ENCODE data around the gene ACAN. TPM values are rescaled to one million over a fixed set of nuclear protein-coding genes. Genes with fewer than 3 reads are reported as not detected.

ACAN gene
- total and polyA plus RNA-seq, 10 of the 15 experiments (the other 5 are each of a cell fraction or from before 2014, with no cell fraction given) = not detected

DNA sequence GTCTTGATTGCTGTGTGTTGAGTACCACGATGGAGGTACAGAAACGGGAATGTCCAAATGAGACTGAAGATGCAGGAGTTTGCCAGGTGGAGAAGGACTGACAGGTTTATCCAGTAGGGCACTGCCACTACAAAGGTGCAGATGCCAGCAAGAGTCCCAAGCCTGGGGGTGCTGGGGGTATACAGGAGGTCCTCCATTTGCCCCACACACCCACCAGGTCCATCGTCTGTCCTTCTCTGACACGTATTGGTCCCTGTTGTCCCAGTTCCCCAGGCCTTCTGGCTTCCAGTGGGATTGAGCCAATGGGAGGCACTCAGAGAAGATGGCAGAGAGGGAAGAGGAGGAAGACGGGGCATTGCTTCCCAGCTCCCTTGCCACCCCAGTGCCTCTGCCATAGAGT lies 85.5 kb downstream of the ACAN start:
- ChIA-PET RAD21 (ENCODE audit: unreplicated experiment) (no interaction called here), SMC1A (ENCODE audit: uncharacterized antibody, unreplicated experiment) (interaction anchor here (2.3 kb wide), 1 partner anchor 15 kb away, joined by 6 read pairs; no protein-coding TSS in a partner anchor), CTCF (no interaction called here), POLR2A (no interaction called here)
- Histone ChIP-seq H3K4me3 (no peak overlapping the region), H2AFZ (ENCODE audit: control insufficient read depth, low read depth, low read length) (no peak overlapping the region), H3K9ac (ENCODE audit: control insufficient read depth, insufficient read depth, low read length) (no peak overlapping the region), H4K20me1 (ENCODE audit: control insufficient read depth, insufficient read depth) (no peaks in the 10 kb centered on the region), H3K9me3 (replicated peaks; ENCODE audit: control insufficient read depth, insufficient read depth, low read length) (no peaks in the 10 kb centered on the region), H3K4me2 (ENCODE audit: control insufficient read depth, insufficient read depth) (no peak overlapping the region), H3K27me3 (replicated peaks in 1 of 2; ENCODE audit: control insufficient read depth in 2 of 2, insufficient read depth in 2 of 2, low read length in 1 of 2) (no peaks in the 10 kb centered on the region), H3K79me2 (ENCODE audit: control insufficient read depth, insufficient read depth, low read length) (no peaks in the 10 kb centered on the region), H3K27ac (ENCODE audit: control insufficient read depth, insufficient read depth) (no peak overlapping the region), H3K36me3 (ENCODE audit: control insufficient read depth in 2 of 2, insufficient read depth in 2 of 2, low read length in 1 of 2) (no peaks in the 10 kb centered on the region), H3K4me1 (ENCODE audit: control insufficient read depth, insufficient read depth, low read length) (no peaks in the 10 kb centered on the region)
- intact Hi-C loops (cut with micrococcal nuclease; ENCODE audit: unreplicated experiment) (no loop called here), in situ Hi-C loops (cut with MboI) (no loop called here)
- FAIRE-seq (no peak), DNase-seq (ENCODE audit: low read depth, low spot score) (no peak), ATAC-seq (no peak)
- BruUV-seq (replicated peaks) = no TSS peak
- TF ChIP-seq SMARCA5 (IDR thresholded peaks at IDR 0.05) (no peak), SMC3 (IDR thresholded peaks at IDR 0.05; ENCODE audit: borderline replicate concordance, low read length) (no peak), TCF7 (IDR thresholded peaks at IDR 0.05; ENCODE audit: borderline replicate concordance) (no peak), RFX5 (IDR thresholded peaks at IDR 0.05; ENCODE audit: low read depth, low read length) (no peak), HCFC1 (IDR thresholded peaks at IDR 0.05; ENCODE audit: low read length) (no peak), EED (IDR thresholded peaks at IDR 0.05; ENCODE audit: low read depth) (no peak), ZNF384 (IDR thresholded peaks at IDR 0.05; ENCODE audit: borderline replicate concordance, low read depth, low read length) (no peak), EP300 (IDR thresholded peaks at IDR 0.05; ENCODE audit: borderline replicate concordance in 1 of 2, control insufficient read depth in 1 of 2, low read depth in 2 of 2, low read length in 2 of 2) (no peak), KLF5 (IDR thresholded peaks at IDR 0.05; ENCODE audit: partially characterized antibody) (no peak), RAD51 (IDR thresholded peaks at IDR 0.05) (no peak), NFYA (IDR thresholded peaks at IDR 0.05; ENCODE audit: borderline replicate concordance, low read depth, low read length) (no peak)
- TF ChIP-seq, protein P1, sequence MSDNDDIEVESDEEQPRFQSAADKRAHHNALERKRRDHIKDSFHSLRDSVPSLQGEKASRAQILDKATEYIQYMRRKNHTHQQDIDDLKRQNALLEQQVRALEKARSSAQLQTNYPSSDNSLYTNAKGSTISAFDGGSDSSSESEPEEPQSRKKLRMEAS (IDR thresholded peaks at IDR 0.05; ENCODE audit: low read depth, low read length) = no peak
- TF ChIP-seq, protein P2, sequence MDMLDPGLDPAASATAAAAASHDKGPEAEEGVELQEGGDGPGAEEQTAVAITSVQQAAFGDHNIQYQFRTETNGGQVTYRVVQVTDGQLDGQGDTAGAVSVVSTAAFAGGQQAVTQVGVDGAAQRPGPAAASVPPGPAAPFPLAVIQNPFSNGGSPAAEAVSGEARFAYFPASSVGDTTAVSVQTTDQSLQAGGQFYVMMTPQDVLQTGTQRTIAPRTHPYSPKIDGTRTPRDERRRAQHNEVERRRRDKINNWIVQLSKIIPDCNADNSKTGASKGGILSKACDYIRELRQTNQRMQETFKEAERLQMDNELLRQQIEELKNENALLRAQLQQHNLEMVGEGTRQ (IDR thresholded peaks at IDR 0.05; ENCODE audit: borderline replicate concordance, low read depth, low read length) = no peak
- TF ChIP-seq, protein P3, sequence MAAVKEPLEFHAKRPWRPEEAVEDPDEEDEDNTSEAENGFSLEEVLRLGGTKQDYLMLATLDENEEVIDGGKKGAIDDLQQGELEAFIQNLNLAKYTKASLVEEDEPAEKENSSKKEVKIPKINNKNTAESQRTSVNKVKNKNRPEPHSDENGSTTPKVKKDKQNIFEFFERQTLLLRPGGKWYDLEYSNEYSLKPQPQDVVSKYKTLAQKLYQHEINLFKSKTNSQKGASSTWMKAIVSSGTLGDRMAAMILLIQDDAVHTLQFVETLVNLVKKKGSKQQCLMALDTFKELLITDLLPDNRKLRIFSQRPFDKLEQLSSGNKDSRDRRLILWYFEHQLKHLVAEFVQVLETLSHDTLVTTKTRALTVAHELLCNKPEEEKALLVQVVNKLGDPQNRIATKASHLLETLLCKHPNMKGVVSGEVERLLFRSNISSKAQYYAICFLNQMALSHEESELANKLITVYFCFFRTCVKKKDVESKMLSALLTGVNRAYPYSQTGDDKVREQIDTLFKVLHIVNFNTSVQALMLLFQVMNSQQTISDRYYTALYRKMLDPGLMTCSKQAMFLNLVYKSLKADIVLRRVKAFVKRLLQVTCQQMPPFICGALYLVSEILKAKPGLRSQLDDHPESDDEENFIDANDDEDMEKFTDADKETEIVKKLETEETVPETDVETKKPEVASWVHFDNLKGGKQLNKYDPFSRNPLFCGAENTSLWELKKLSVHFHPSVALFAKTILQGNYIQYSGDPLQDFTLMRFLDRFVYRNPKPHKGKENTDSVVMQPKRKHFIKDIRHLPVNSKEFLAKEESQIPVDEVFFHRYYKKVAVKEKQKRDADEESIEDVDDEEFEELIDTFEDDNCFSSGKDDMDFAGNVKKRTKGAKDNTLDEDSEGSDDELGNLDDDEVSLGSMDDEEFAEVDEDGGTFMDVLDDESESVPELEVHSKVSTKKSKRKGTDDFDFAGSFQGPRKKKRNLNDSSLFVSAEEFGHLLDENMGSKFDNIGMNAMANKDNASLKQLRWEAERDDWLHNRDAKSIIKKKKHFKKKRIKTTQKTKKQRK (IDR thresholded peaks at IDR 0.05; ENCODE audit: low read depth, low read length) = no peak
- WGBS (ENCODE audit: insufficient coverage, insufficient replicate concordance, low lambda C conversion rate, missing lambda C conversion rate) = 5% methylated on average over 5 of the region's 5 CpGs

Data from GM12878 (cell line).